ENCODE measurements around the gene ARSJ. TPM values are rescaled to one million over a fixed set of nuclear protein-coding genes. Genes with fewer than 3 reads are reported as not detected.

ARSJ gene
- total and polyA plus RNA-seq, 2 experiments from 2014 or later = 0.30 TPM; not detected in 1

DNA sequence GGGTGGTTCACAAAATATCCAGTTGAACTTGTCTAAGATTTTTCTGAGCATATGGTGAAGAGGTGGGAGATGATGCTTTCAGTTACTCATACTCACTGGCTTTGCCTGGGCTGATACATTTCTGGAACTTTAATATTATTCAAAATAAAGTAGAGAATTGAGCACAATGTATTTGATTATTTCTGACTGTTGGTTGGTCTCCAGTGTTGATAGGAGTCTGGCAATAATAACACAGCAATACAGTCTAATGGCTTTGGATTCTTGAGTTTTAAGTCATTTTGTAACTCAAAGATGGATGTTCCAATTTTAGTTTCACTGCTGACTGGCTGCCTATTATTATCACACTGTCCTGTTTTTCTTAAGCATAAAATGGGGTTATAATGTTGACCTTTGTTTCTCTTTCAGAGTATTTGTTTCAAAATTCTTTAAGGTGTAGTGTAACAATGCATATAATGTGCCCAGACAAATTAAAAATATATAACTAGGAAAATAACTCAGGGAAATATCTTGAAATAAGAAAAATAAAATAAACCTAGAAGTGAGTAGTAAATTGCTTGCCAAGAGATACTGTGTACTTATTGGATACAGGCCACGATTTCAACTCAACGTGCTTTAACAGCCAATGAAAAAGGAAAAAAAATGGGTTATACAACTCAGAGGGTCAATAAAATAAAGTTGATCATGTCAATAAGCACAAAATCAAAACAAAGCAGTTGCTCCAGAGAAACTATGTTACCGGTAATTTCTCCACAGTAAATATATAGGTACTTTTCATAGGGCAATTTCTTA is 99.0 kb downstream of the ARSJ start:
- TF ChIP-seq, protein P1, sequence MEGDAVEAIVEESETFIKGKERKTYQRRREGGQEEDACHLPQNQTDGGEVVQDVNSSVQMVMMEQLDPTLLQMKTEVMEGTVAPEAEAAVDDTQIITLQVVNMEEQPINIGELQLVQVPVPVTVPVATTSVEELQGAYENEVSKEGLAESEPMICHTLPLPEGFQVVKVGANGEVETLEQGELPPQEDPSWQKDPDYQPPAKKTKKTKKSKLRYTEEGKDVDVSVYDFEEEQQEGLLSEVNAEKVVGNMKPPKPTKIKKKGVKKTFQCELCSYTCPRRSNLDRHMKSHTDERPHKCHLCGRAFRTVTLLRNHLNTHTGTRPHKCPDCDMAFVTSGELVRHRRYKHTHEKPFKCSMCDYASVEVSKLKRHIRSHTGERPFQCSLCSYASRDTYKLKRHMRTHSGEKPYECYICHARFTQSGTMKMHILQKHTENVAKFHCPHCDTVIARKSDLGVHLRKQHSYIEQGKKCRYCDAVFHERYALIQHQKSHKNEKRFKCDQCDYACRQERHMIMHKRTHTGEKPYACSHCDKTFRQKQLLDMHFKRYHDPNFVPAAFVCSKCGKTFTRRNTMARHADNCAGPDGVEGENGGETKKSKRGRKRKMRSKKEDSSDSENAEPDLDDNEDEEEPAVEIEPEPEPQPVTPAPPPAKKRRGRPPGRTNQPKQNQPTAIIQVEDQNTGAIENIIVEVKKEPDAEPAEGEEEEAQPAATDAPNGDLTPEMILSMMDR (IDR thresholded peaks at IDR 0.05; ENCODE audit: low read depth, low read length) = no peak
- H3K4me1 ChIP-seq (ENCODE audit: low read depth) = no peaks in the 10 kb centered on the region

DNA sequence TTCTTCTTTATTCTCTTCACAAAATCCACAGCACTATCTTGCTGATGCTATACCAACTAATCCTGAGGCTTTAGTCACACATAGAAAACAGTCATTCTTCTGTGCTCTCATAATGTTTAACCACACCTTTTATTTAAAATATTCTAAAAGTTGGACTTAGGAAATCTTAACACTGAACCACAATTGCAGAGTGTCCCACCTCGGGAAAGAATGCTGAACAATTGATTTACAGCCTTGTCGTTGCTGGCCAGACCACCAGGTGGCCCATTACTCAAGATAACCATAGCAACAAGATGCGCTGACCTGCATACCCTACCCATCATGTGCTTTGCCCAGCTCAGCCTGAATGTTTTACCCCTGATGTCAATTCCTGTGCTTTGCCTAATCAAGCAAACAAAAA is 100.8 kb downstream of the ARSJ start:
- TF ChIP-seq, protein P1 (IDR thresholded peaks at IDR 0.05; ENCODE audit: low read depth, low read length) = peak; percentile 34
- Histone ChIP-seq H3K9me3 (ENCODE audit: low read depth) (no peaks in the 10 kb centered on the region), H3K27ac (no peak overlapping the region), H3K4me1 (ENCODE audit: low read depth) (no peaks in the 10 kb centered on the region), H3K27me3 (no peaks in the 10 kb centered on the region), H3K4me3 (no peak overlapping the region), H3K36me3 (no peaks in the 10 kb centered on the region)
- DNase-seq (ENCODE audit: low read depth in 1 of 2, low spot score in 1 of 2) = peak; percentile 24 to 55

More for the DNA sequence above, 99.0 kb downstream of the ARSJ start:
- DNase-seq (ENCODE audit: low read depth in 1 of 2, low spot score in 1 of 2) = no peak
- no peaks in the 10 kb centered on the region for H3K36me3 ChIP-seq
- no peak overlapping the region for H3K4me3 ChIP-seq
- H3K9me3 ChIP-seq (ENCODE audit: low read depth) = no peaks in the 10 kb centered on the region
- no peak overlapping the region for H3K27ac ChIP-seq
- H3K27me3 ChIP-seq = no peaks in the 10 kb centered on the region

DNA sequence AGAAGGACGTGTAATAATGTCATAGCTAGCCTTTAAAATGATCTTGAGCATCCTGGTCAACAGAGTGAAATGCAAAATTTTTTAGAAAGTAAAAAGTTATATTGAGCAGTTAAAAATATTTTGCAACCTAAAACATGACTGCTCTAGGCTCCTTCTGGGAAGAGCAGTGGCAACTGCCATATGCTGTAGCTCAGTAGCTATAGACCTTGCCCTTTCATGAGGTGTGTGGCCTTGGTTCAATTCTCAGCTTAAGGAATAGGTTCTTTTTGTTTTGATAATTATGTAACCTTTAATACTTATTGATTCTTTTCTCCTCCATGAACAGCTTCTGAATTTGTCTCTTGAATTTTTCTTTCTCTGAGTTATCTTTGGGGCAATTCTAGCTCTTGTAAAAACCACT is 105.0 kb downstream of the ARSJ start:
- H3K27ac ChIP-seq = no peak overlapping the region
- DNase-seq (ENCODE audit: low read depth in 1 of 2, low spot score in 1 of 2) = no peak
- no peaks in the 10 kb centered on the region for H3K36me3 ChIP-seq
- H3K9me3 ChIP-seq (ENCODE audit: low read depth) = no peaks in the 10 kb centered on the region
- TF ChIP-seq, protein P1 (IDR thresholded peaks at IDR 0.05; ENCODE audit: low read depth, low read length) = no peak
- H3K27me3 ChIP-seq = no peaks in the 10 kb centered on the region
- no peak overlapping the region for H3K4me3 ChIP-seq
- no peaks in the 10 kb centered on the region for H3K4me1 ChIP-seq (ENCODE audit: low read depth)

DNA sequence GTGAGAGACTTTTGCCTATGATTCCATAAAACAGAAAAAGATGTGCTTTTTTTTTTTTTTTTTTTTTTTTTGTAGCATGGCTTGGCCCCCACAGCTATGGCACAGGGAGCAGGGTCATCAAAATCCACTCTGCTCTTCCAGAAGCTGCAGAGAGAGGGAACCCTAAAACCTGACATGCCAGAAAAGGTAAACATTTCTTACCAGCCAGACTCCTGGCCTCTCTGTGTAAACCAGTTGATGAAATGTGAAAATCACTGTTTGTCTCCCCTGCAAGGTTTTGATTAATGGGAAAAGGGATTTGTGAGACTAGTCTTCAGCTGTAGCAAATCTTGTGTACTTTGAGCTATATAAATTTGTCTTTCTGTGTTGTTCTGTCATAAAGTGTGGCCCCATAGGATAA is 105.9 kb downstream of the ARSJ start:
- no peak overlapping the region for H3K4me3 ChIP-seq
- DNase-seq (ENCODE audit: low read depth in 1 of 2, low spot score in 1 of 2) = no peak
- TF ChIP-seq, protein P1 (IDR thresholded peaks at IDR 0.05; ENCODE audit: low read depth, low read length) = no peak
- H3K27ac ChIP-seq = no peak overlapping the region
- H3K36me3 ChIP-seq = no peaks in the 10 kb centered on the region
- H3K27me3 ChIP-seq = no peaks in the 10 kb centered on the region
- no peaks in the 10 kb centered on the region for H3K9me3 ChIP-seq (ENCODE audit: low read depth)
- H3K4me1 ChIP-seq (ENCODE audit: low read depth) = no peaks in the 10 kb centered on the region

DNA sequence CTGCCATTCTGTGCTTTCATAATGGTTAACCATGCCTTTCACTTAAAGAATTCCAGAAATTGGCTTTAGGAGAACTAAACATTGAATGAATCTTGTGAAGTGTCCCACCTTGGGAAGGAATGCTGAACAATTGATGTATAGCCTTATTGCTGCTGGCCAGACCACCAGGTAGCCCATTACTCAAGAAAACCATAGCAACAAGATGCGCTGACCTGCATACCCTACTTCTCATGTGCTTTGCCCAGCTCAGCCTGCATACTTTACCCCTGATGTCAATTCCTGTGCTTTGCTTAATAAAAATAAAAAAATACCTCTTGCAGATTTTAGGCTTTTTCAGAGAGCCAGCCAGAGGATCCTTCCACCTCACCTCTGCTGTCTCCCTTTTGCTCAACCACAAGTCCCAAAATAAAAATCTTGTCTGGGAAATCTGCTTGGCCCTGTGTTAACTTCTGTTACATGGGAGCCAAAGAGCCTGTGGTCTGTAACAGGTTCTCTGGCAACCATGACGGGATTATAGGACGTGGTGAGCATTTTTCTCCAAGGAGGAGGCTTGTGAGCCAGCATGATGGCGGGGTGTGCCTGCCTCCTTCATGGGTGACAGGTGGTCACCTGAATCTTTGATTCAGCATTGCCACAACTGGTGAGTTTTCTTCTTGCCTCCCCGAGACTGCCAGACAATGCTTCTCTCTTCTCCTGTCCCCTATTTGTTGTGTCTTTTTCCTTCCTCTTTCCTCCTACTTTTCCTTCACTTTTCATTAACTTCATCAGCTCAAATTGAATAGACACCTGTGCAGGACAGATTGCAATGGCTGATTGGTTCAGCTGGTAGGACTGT is 106.8 kb downstream of the ARSJ start:
- Histone ChIP-seq H3K9me3 (ENCODE audit: low read depth) (no peaks in the 10 kb centered on the region), H3K36me3 (no peaks in the 10 kb centered on the region), H3K27ac (no peak overlapping the region), H3K27me3 (no peaks in the 10 kb centered on the region), H3K4me3 (no peak overlapping the region), H3K4me1 (ENCODE audit: low read depth) (no peaks in the 10 kb centered on the region)
- DNase-seq (ENCODE audit: low read depth in 1 of 2, low spot score in 1 of 2) = no peak
- TF ChIP-seq, protein P1 (IDR thresholded peaks at IDR 0.05; ENCODE audit: low read depth, low read length) = no peak
